COR-L47 (cell line): ENCODE measurements around the gene KRAS.
"Not testable (repeated sequence)": the region's sequence is repeated elsewhere in the genome, so short reads cannot be mapped to it uniquely, and the experiment has no call there.

Experiments used
- DNase-seq: peaks from one replicate; lab custom pipeline; 2025; lab: John Stamatoyannopoulos, UW

Gene KRAS

GRCh38 chr12:25250744-25251730, at the start of gene KRAS:
TSS of gene KRAS (minus strand) at chr12:25250929.
- peak; percentile 67 for DNase-seq

- DNase-seq = no peak
Observed at GRCh38 chr12:25296381-25296780, 45.7 kb upstream of the KRAS start.

GRCh38 chr12:25295361-25295760, 44.6 kb upstream of the KRAS start:
- no peak for DNase-seq

GRCh38 chr12:25293653-25294052, 42.9 kb upstream of the KRAS start:
- no peak for DNase-seq

- not testable (repeated sequence) for DNase-seq
Observed at GRCh38 chr12:25292810-25293221, 42.1 kb upstream of the KRAS start.

GRCh38 chr12:25287610-25288009, 36.9 kb upstream of the KRAS start:
- no peak for DNase-seq

- DNase-seq = no peak
Observed at GRCh38 chr12:25286837-25287236, 36.1 kb upstream of the KRAS start.

GRCh38 chr12:25284024-25284423, 33.3 kb upstream of the KRAS start:
- DNase-seq = no peak

- no peak for DNase-seq
Observed at GRCh38 chr12:25283006-25283405, 32.3 kb upstream of the KRAS start.

- DNase-seq = no peak
Observed at GRCh38 chr12:25280082-25280481, 29.4 kb upstream of the KRAS start.

- no peak for DNase-seq
Observed at GRCh38 chr12:25278269-25278668, 27.5 kb upstream of the KRAS start.

GRCh38 chr12:25276199-25276937, 25.6 kb upstream of the KRAS start:
- no peak for DNase-seq

GRCh38 chr12:25271486-25272098, 20.9 kb upstream of the KRAS start:
- no peak for DNase-seq

- no peak for DNase-seq
Observed at GRCh38 chr12:25269701-25270100, 19.0 kb upstream of the KRAS start.

- DNase-seq = no peak
Observed at GRCh38 chr12:25266497-25266896, 15.8 kb upstream of the KRAS start.

GRCh38 chr12:25264862-25265261, 14.1 kb upstream of the KRAS start:
- DNase-seq = no peak

GRCh38 chr12:25264114-25264513, 13.4 kb upstream of the KRAS start:
- no peak for DNase-seq

- no peak for DNase-seq
Observed at GRCh38 chr12:25263594-25263993, 12.9 kb upstream of the KRAS start.

- DNase-seq = no peak
Observed at GRCh38 chr12:25262389-25263074, 11.8 kb upstream of the KRAS start.

- no peak for DNase-seq
Observed at GRCh38 chr12:25257590-25258324, 7.0 kb upstream of the KRAS start.

- DNase-seq = no peak
Observed at GRCh38 chr12:25256826-25257225, 6.1 kb upstream of the KRAS start.
